HL-60 (cell line): ENCODE results near the gene AGAP3.

ENCODE experiments used
- CTCF ChIP-seq: IDR thresholded peaks from one replicate; pipeline ENCODE4 v1.5.1; 2011; ENCODE audit warnings: low read length, control low read depth, inconsistent platforms; ENCODE audit not compliant: insufficient read depth
- GABPA ChIP-seq: IDR thresholded peaks from 2 replicates; pipeline ENCODE4 v1.6.1; 2012; ENCODE audit warnings: low read depth
- POLR2AphosphoS5 ChIP-seq: IDR thresholded peaks from 2 replicates; pipeline ENCODE4 v1.6.1; 2012; ENCODE audit warnings: low read depth
- REST ChIP-seq: IDR thresholded peaks from 2 replicates; pipeline ENCODE4 v1.6.1; 2012; ENCODE audit warnings: low read depth; ENCODE audit not compliant: insufficient replicate concordance
- SPI1 ChIP-seq: IDR thresholded peaks from 2 replicates; pipeline ENCODE4 v1.6.1; 2012; ENCODE audit warnings: low read depth, mild to moderate bottlenecking, borderline replicate concordance

- TF ChIP-seq CTCF (no peak), POLR2AphosphoS5 (no peak), REST (no peak), GABPA (no peak), SPI1 (no peak)
These were observed 29.7 kb downstream of the AGAP3 start for GRCh38 chr7:151115836-151116418.
